ENCODE results near the gene MFRP. TPM values are rescaled to one million over a fixed set of nuclear protein-coding genes. Genes with fewer than 3 reads are reported as not detected.

The MFRP gene
- total RNA-seq, 1 experiment from 2014 or later: not detected

DNA sequence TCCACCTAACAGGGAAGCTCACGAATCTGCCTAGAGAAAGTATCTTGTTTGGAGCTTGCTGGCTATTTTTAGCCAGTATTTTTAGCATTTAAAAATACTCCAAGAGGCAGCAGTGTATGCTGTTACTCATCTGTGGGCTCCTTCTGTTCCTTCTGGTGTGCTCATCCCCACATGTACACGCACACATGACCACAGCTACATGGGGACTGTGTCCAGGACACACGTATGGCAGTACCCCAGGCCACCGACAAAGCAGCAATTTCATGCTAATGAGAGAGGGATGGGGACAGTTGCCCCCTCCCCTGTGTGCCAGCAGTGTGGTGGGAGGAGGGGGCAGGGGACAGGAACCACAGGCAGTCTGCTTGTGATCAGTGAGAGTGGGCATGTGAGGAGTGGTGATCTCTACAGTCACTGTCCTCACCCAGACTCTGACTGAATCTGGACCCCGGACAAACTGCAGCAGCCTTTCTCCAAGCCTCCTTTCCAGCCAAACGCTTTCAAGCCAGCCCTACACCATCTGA lies 18.6 kb upstream of the MFRP start:
- peaks cover 71% of the 10 kb centered on the region for H3K4me1 Mint-ChIP-seq (ENCODE audit: insufficient read depth, unreplicated experiment)
- ChIA-PET POLR2A (interaction anchor here (0.6 kb wide), 2 partner anchors 13 to 745 kb away, joined by 3 to 4 read pairs; no protein-coding TSS in a partner anchor), CTCF (interaction anchor here (0.6 to 2.1 kb wide), 5 partner anchors 8 to 161 kb away, joined by 3 to 16 read pairs (median 6); no protein-coding TSS in a partner anchor)
- DNase-seq (ENCODE audit: unreplicated experiment): no peak
- intact Hi-C loops (cut with micrococcal nuclease): no loop called here
- H3K9me3 Mint-ChIP-seq (ENCODE audit: unreplicated experiment): no peaks in the 10 kb centered on the region
- TF ChIP-seq, protein P1, sequence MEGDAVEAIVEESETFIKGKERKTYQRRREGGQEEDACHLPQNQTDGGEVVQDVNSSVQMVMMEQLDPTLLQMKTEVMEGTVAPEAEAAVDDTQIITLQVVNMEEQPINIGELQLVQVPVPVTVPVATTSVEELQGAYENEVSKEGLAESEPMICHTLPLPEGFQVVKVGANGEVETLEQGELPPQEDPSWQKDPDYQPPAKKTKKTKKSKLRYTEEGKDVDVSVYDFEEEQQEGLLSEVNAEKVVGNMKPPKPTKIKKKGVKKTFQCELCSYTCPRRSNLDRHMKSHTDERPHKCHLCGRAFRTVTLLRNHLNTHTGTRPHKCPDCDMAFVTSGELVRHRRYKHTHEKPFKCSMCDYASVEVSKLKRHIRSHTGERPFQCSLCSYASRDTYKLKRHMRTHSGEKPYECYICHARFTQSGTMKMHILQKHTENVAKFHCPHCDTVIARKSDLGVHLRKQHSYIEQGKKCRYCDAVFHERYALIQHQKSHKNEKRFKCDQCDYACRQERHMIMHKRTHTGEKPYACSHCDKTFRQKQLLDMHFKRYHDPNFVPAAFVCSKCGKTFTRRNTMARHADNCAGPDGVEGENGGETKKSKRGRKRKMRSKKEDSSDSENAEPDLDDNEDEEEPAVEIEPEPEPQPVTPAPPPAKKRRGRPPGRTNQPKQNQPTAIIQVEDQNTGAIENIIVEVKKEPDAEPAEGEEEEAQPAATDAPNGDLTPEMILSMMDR (IDR thresholded peaks at IDR 0.05; ENCODE audit: unreplicated experiment): no peak
- H3K4me3 Mint-ChIP-seq (ENCODE audit: unreplicated experiment): no peak overlapping the region
- no peak overlapping the region for H3K27ac Mint-ChIP-seq (ENCODE audit: low read depth, unreplicated experiment)
- BruUV-seq (replicated peaks): no TSS peak
- peaks cover 6% of the 10 kb centered on the region for H3K36me3 Mint-ChIP-seq (ENCODE audit: insufficient read depth, unreplicated experiment)
- H3K27me3 Mint-ChIP-seq (ENCODE audit: insufficient read depth, unreplicated experiment): no peaks in the 10 kb centered on the region

DNA sequence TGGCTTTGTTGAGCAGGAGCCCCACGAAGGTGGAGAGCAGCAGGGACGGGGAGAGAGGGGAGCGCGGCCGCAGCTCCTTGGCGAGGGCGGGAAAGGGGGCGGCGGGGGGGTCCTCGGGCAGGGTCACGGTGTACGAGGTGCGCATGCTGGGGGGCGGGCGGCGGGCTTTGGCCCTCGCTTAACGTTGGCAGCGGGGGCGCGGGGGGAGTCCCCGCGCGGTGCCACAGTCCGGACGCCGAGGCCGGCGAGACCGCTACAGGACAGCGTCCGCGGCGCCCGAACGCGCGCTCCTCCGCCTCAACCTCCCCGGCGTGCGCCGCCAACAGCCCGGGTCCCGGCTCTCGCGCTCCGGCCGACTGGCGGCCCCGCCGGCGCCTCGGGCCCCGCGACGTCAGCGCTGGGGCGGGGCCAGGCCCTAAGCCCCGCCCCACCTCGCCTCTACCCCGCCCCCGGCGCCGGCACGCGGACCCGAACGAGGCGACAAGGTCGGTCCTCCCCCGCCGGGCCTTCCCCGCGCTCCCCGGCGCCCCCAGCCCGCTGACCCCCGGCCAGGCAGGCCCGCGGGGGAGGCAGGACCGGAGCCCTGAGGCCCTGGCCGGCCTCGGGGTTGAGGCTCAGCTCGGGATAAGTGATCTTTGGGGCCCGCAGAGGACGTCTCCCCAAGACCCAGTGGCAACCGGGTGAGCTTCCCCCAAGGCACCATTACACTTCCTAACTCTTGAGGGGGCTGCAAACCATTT lies 17.5 kb upstream of the MFRP start:
- CTCF ChIA-PET: interaction anchor here (0.6 to 9.2 kb wide), 5 partner anchors 8 to 160 kb away, joined by 3 to 415 read pairs (median 12); partner anchors contain the start of gene USP2
- BruUV-seq (replicated peaks): no TSS peak
- TF ChIP-seq, protein P1 (IDR thresholded peaks at IDR 0.05; ENCODE audit: unreplicated experiment): no peak
- Mint-ChIP-seq H3K27ac (ENCODE audit: low read depth, unreplicated experiment) (no peak overlapping the region), H3K4me3 (ENCODE audit: unreplicated experiment) (no peak overlapping the region), H3K36me3 (ENCODE audit: insufficient read depth, unreplicated experiment) (peaks cover 6% of the 10 kb centered on the region), H3K4me1 (ENCODE audit: insufficient read depth, unreplicated experiment) (peaks cover 73% of the 10 kb centered on the region), H3K9me3 (ENCODE audit: unreplicated experiment) (no peaks in the 10 kb centered on the region), H3K27me3 (ENCODE audit: insufficient read depth, unreplicated experiment) (no peaks in the 10 kb centered on the region)
- intact Hi-C loops (cut with micrococcal nuclease): no loop called here
- POLR2A ChIA-PET: interaction anchor here (0.6 kb wide), 1 partner anchor 46 kb away, joined by 3 read pairs; no protein-coding TSS in a partner anchor
- DNase-seq (ENCODE audit: unreplicated experiment): no peak

DNA sequence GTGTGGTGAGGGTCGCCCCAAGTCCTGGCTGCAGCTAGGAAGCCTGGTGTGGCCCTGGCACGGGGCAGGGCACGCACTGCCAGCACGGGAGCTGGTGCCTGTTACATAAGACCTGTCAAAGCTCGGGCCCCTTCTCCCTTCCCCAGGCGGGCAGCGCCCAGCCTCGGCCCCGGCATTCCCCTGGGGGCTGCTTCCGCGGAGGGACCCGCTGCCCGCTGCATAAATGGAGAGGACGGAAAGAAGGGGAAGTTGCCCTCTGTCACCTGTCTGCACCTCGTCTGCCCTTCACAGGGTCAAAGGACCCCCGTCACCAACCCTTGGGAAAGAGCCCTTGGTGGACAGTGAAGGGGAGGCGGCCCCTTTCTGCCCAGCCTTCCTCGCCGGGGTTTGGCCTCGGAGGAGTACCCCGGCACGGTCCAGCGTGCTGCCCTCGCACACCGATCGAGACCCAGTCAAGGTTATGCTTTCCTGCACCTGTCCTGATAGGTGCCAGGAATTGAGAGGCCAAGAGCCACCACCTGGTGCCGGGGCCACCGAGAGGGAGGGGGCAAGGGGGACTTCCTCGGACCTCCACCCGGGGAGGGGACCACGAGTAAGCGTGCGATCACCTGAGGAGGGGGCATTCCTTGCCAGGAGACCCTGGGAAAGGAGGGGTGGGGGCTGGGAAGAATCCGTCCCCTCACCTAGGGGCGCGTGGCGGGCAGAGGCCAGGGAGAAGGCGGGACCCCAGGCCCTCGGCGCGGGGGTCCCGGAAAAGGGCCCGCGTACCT lies 16.8 kb upstream of the MFRP start:
- Mint-ChIP-seq H3K36me3 (ENCODE audit: insufficient read depth, unreplicated experiment) (peaks cover 6% of the 10 kb centered on the region), H3K9me3 (ENCODE audit: unreplicated experiment) (no peaks in the 10 kb centered on the region), H3K27me3 (ENCODE audit: insufficient read depth, unreplicated experiment) (no peaks in the 10 kb centered on the region), H3K4me3 (ENCODE audit: unreplicated experiment) (no peak overlapping the region), H3K4me1 (ENCODE audit: insufficient read depth, unreplicated experiment) (peaks cover 66% of the 10 kb centered on the region), H3K27ac (ENCODE audit: low read depth, unreplicated experiment) (no peak overlapping the region)
- intact Hi-C loops (cut with micrococcal nuclease): no loop called here
- BruUV-seq (replicated peaks): no TSS peak
- POLR2A ChIA-PET: interaction anchor here (1.0 to 3.0 kb wide), 4 partner anchors 7 to 157 kb away, joined by 3 to 39 read pairs (median 11); partner anchors contain the start of genes CBL and USP2
- no peak for DNase-seq (ENCODE audit: unreplicated experiment)
- CTCF ChIA-PET: interaction anchor here (0.6 to 9.2 kb wide), 4 partner anchors 13 to 1052 kb away, joined by 3 to 415 read pairs (median 6); partner anchors contain the start of gene USP2
- TF ChIP-seq, protein P1 (IDR thresholded peaks at IDR 0.05; ENCODE audit: unreplicated experiment): no peak

DNA sequence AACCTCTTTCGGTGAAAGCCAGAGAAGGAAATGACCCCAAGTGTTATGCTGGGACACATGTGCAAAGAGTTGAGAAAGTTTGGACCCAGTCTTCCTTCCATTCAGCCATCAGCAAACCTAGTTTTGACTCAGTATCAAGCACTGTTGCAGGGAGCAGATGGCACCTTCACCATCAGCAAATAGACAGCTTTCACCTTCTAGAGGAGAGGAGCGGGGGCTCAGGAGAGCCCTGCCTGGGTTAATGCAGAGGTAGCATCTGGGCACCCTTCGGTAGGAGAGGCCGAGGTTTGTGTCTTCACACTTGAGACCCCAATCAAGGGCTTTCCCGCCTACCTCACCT lies 16.2 kb upstream of the MFRP start:
- ChIA-PET CTCF (interaction anchor here (0.6 to 9.2 kb wide), 4 partner anchors 13 to 1052 kb away, joined by 3 to 415 read pairs (median 6); partner anchors contain the start of gene USP2), POLR2A (interaction anchor here (0.6 to 3.0 kb wide), 6 partner anchors 8 to 570 kb away, joined by 3 to 39 read pairs (median 10); partner anchors contain the start of genes CBL and USP2)
- Mint-ChIP-seq H3K36me3 (ENCODE audit: insufficient read depth, unreplicated experiment) (peaks cover 8% of the 10 kb centered on the region), H3K4me3 (ENCODE audit: unreplicated experiment) (no peak overlapping the region), H3K27me3 (ENCODE audit: insufficient read depth, unreplicated experiment) (no peaks in the 10 kb centered on the region), H3K9me3 (ENCODE audit: unreplicated experiment) (no peaks in the 10 kb centered on the region), H3K27ac (ENCODE audit: low read depth, unreplicated experiment) (no peak overlapping the region), H3K4me1 (ENCODE audit: insufficient read depth, unreplicated experiment) (peaks cover 61% of the 10 kb centered on the region)
- TF ChIP-seq, protein P1 (IDR thresholded peaks at IDR 0.05; ENCODE audit: unreplicated experiment): no peak
- intact Hi-C loops (cut with micrococcal nuclease): no loop called here
- DNase-seq (ENCODE audit: unreplicated experiment): no peak
- no TSS peak for BruUV-seq (replicated peaks)
